ENCODE data around the gene THEMIS. TPM values are rescaled to one million over a fixed set of nuclear protein-coding genes. Genes with fewer than 3 reads are reported as not detected.
"Not testable (repeated sequence)": the region's sequence is repeated elsewhere in the genome, so short reads cannot be mapped to it uniquely, and the experiment has no call there.

Gene THEMIS
- total RNA-seq, 2 donors from 2014 or later, result 53.9 to 64.7 TPM

- H3K9me3 ChIP-seq (ENCODE audit: control insufficient read depth, low read length, poor library complexity, severe bottlenecking), result no peaks in the 10 kb centered on the region
- no peaks in the 10 kb centered on the region for H3K27me3 Mint-ChIP-seq
- peak overlapping the region; percentile 74 for H3K27ac Mint-ChIP-seq
- ATAC-seq (no peak), DNase-seq (no peak)
- no peak overlapping the region for H3K4me3 Mint-ChIP-seq
- H3K36me3 Mint-ChIP-seq (ENCODE audit: low read depth), result peaks cover 11% of the 10 kb centered on the region
- H3K4me1 Mint-ChIP-seq, result peaks cover 55% of the 10 kb centered on the region
Measured at GRCh38 chr6:127796713-127797112, 104.1 kb downstream of the THEMIS start.

GRCh38 chr6:127794405-127794804 lies 106.5 kb downstream of the THEMIS start:
- Mint-ChIP-seq H3K4me1 (peaks cover 60% of the 10 kb centered on the region), H3K27me3 (no peaks in the 10 kb centered on the region), H3K36me3 (ENCODE audit: low read depth) (peaks cover 8% of the 10 kb centered on the region), H3K27ac (peak overlapping the region; percentile 90), H3K4me3 (peak overlapping the region; percentile 43)
- H3K9me3 ChIP-seq (ENCODE audit: control insufficient read depth, low read length, poor library complexity, severe bottlenecking), result no peaks in the 10 kb centered on the region
- no peak for DNase-seq
- peak; percentile 40 for ATAC-seq

- peaks cover 11% of the 10 kb centered on the region for H3K36me3 Mint-ChIP-seq (ENCODE audit: low read depth)
- H3K4me1 Mint-ChIP-seq, result peaks cover 70% of the 10 kb centered on the region
- ATAC-seq, result no peak
- peak overlapping the region; percentile 69 for H3K4me3 Mint-ChIP-seq
- H3K27me3 Mint-ChIP-seq, result no peaks in the 10 kb centered on the region
- no peaks in the 10 kb centered on the region for H3K9me3 ChIP-seq (ENCODE audit: control insufficient read depth, low read length, poor library complexity, severe bottlenecking)
- DNase-seq, result no peak
- peak overlapping the region; percentile 90 for H3K27ac Mint-ChIP-seq
Measured at GRCh38 chr6:127793396-127793795, 107.5 kb downstream of the THEMIS start.

GRCh38 chr6:127792616-127793015 lies 108.2 kb downstream of the THEMIS start:
- Mint-ChIP-seq H3K27me3 (no peaks in the 10 kb centered on the region), H3K36me3 (ENCODE audit: low read depth) (peaks cover 11% of the 10 kb centered on the region), H3K4me3 (no peak overlapping the region), H3K4me1 (peaks cover 67% of the 10 kb centered on the region), H3K27ac (peak overlapping the region; percentile 90)
- no peaks in the 10 kb centered on the region for H3K9me3 ChIP-seq (ENCODE audit: control insufficient read depth, low read length, poor library complexity, severe bottlenecking)
- ATAC-seq, result peak; percentile 68
- no peak for DNase-seq

GRCh38 chr6:127791779-127792528 lies 108.9 kb downstream of the THEMIS start:
- Mint-ChIP-seq H3K27ac (no peak overlapping the region), H3K36me3 (ENCODE audit: low read depth) (peaks cover 13% of the 10 kb centered on the region), H3K27me3 (no peaks in the 10 kb centered on the region), H3K4me3 (no peak overlapping the region), H3K4me1 (peaks cover 66% of the 10 kb centered on the region)
- DNase-seq (no peak), ATAC-seq (no peak)
- no peaks in the 10 kb centered on the region for H3K9me3 ChIP-seq (ENCODE audit: control insufficient read depth, low read length, poor library complexity, severe bottlenecking)

GRCh38 chr6:127790571-127790970 lies 110.3 kb downstream of the THEMIS start:
- Mint-ChIP-seq H3K27me3 (no peaks in the 10 kb centered on the region), H3K27ac (peak overlapping the region; percentile 22), H3K36me3 (ENCODE audit: low read depth) (peaks cover 11% of the 10 kb centered on the region), H3K4me1 (peaks cover 58% of the 10 kb centered on the region), H3K4me3 (no peak overlapping the region)
- DNase-seq, result no peak
- no peaks in the 10 kb centered on the region for H3K9me3 ChIP-seq (ENCODE audit: control insufficient read depth, low read length, poor library complexity, severe bottlenecking)
- ATAC-seq, result no peak

- peaks cover 7% of the 10 kb centered on the region for H3K36me3 Mint-ChIP-seq (ENCODE audit: low read depth)
- no peak overlapping the region for H3K27ac Mint-ChIP-seq
- ATAC-seq, result no peak
- H3K4me1 Mint-ChIP-seq, result peaks cover 42% of the 10 kb centered on the region
- H3K4me3 Mint-ChIP-seq, result no peak overlapping the region
- no peaks in the 10 kb centered on the region for H3K27me3 Mint-ChIP-seq
- no peaks in the 10 kb centered on the region for H3K9me3 ChIP-seq (ENCODE audit: control insufficient read depth, low read length, poor library complexity, severe bottlenecking)
- no peak for DNase-seq
Measured at GRCh38 chr6:127786109-127786508, 114.7 kb downstream of the THEMIS start.

GRCh38 chr6:127784468-127784867 lies 116.4 kb downstream of the THEMIS start:
- no peak for ATAC-seq
- Mint-ChIP-seq H3K4me1 (peaks cover 42% of the 10 kb centered on the region), H3K27ac (no peak overlapping the region), H3K27me3 (no peaks in the 10 kb centered on the region), H3K4me3 (no peak overlapping the region), H3K36me3 (ENCODE audit: low read depth) (peaks cover 8% of the 10 kb centered on the region)
- no peak for DNase-seq
- H3K9me3 ChIP-seq (ENCODE audit: control insufficient read depth, low read length, poor library complexity, severe bottlenecking), result no peaks in the 10 kb centered on the region

- not testable (repeated sequence) for H3K36me3 Mint-ChIP-seq (ENCODE audit: low read depth); ATAC-seq; H3K9me3 ChIP-seq (ENCODE audit: control insufficient read depth, low read length, poor library complexity, severe bottlenecking); DNase-seq; H3K27me3 Mint-ChIP-seq; H3K4me3 Mint-ChIP-seq
- peaks cover 29% of the 10 kb centered on the region for H3K4me1 Mint-ChIP-seq
- peak overlapping the region; percentile 10 for H3K27ac Mint-ChIP-seq
Measured at GRCh38 chr6:127781636-127782272, 119.1 kb downstream of the THEMIS start.

- Mint-ChIP-seq H3K36me3 (ENCODE audit: low read depth) (peaks cover 4% of the 10 kb centered on the region), H3K27me3 (no peaks in the 10 kb centered on the region), H3K27ac (peak overlapping the region; percentile 41), H3K4me1 (peaks cover 24% of the 10 kb centered on the region), H3K4me3 (no peak overlapping the region)
- DNase-seq, result no peak
- ATAC-seq, result no peak
- H3K9me3 ChIP-seq (ENCODE audit: control insufficient read depth, low read length, poor library complexity, severe bottlenecking), result no peaks in the 10 kb centered on the region
Measured at GRCh38 chr6:127776320-127776719, 124.5 kb downstream of the THEMIS start.

- Mint-ChIP-seq H3K36me3 (ENCODE audit: low read depth) (peaks cover 2% of the 10 kb centered on the region), H3K27ac (no peak overlapping the region)
Measured at GRCh38 chr6:127775371-127775770, 125.5 kb downstream of the THEMIS start.

GRCh38 chr6:127768745-127769144 lies 132.1 kb downstream of the THEMIS start:
- DNase-seq (no peak), ATAC-seq (no peak)
- Mint-ChIP-seq H3K27ac (no peak overlapping the region), H3K36me3 (ENCODE audit: low read depth) (peaks cover 4% of the 10 kb centered on the region), H3K4me1 (peaks cover 29% of the 10 kb centered on the region), H3K27me3 (no peaks in the 10 kb centered on the region), H3K4me3 (no peak overlapping the region)
- no peaks in the 10 kb centered on the region for H3K9me3 ChIP-seq (ENCODE audit: control insufficient read depth, low read length, poor library complexity, severe bottlenecking)

More at GRCh38 chr6:127775371-127775770, 125.5 kb downstream of the THEMIS start:
- H3K9me3 ChIP-seq (ENCODE audit: control insufficient read depth, low read length, poor library complexity, severe bottlenecking), result no peaks in the 10 kb centered on the region
- Mint-ChIP-seq H3K4me1 (peaks cover 18% of the 10 kb centered on the region), H3K27me3 (no peaks in the 10 kb centered on the region), H3K4me3 (no peak overlapping the region)
- ATAC-seq (no peak), DNase-seq (no peak)

- H3K27ac Mint-ChIP-seq, result no peak overlapping the region
- no peak overlapping the region for H3K4me3 Mint-ChIP-seq
- no peaks in the 10 kb centered on the region for H3K27me3 Mint-ChIP-seq
- peaks cover 4% of the 10 kb centered on the region for H3K36me3 Mint-ChIP-seq (ENCODE audit: low read depth)
- DNase-seq (no peak), ATAC-seq (no peak)
- peaks cover 30% of the 10 kb centered on the region for H3K4me1 Mint-ChIP-seq
- no peaks in the 10 kb centered on the region for H3K9me3 ChIP-seq (ENCODE audit: control insufficient read depth, low read length, poor library complexity, severe bottlenecking)
Measured at GRCh38 chr6:127768223-127768622, 132.6 kb downstream of the THEMIS start.

GRCh38 chr6:127765949-127766348 lies 134.9 kb downstream of the THEMIS start:
- Mint-ChIP-seq H3K36me3 (ENCODE audit: low read depth) (peaks cover 4% of the 10 kb centered on the region), H3K4me3 (no peak overlapping the region), H3K4me1 (peaks cover 42% of the 10 kb centered on the region), H3K27ac (no peak overlapping the region), H3K27me3 (no peaks in the 10 kb centered on the region)
- ATAC-seq (no peak), DNase-seq (no peak)
- no peaks in the 10 kb centered on the region for H3K9me3 ChIP-seq (ENCODE audit: control insufficient read depth, low read length, poor library complexity, severe bottlenecking)

Measured in T-helper 17 cell (primary cell).